ENCODE results near the gene ARID4A. TPM values are rescaled to one million over a fixed set of nuclear protein-coding genes. Genes with fewer than 3 reads are reported as not detected.

ARID4A gene
- total and polyA plus RNA-seq, 2 donors (not counting 3 experiments of a cell fraction or from before 2014, with no cell fraction given) = 3.7 to 20.0 TPM

DNA sequence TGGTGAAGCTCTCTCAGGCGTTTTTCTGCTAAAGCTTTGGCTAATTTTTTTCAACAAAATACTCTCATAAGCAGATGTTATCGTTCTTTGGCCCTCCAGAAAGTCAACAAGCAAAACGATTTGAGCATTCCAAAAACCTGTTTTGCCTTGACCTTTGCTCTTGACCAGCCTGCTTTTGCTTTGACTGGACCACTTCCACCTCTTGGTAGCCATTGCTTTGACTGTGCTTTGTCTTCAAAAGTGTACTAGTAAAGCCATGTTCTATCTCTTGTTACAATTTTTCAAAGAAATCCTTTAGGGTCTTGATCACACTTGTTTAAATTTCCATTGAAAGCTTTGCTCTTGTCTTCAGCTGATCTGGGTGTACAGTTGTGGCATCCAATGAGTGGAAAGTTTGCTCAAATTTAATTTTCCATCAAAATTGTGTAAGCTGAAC, 10.7 kb upstream of the ARID4A start:
- no peaks in the 10 kb centered on the region for H3K9me3 ChIP-seq (replicated peaks; ENCODE audit: control insufficient read depth, insufficient read depth, low read length)
- POLR2A ChIA-PET = interaction anchor here (2.4 kb wide), 1 partner anchor 10 kb away, joined by 6 read pairs; the partner anchor contains the start of gene ARID4A
- CTCF ChIA-PET = interaction anchor here (3.8 kb wide), 1 partner anchor 10 kb away, joined by 12 read pairs; the partner anchor contains the start of gene ARID4A
- H3K4me1 ChIP-seq (ENCODE audit: control insufficient read depth, extremely low read depth, insufficient read depth, low read length) = peaks cover 3% of the 10 kb centered on the region
- H4K20me1 ChIP-seq (replicated peaks; ENCODE audit: control insufficient read depth, extremely low read depth, insufficient read depth, low read length) = no peaks in the 10 kb centered on the region
- TF ChIP-seq, protein P1, sequence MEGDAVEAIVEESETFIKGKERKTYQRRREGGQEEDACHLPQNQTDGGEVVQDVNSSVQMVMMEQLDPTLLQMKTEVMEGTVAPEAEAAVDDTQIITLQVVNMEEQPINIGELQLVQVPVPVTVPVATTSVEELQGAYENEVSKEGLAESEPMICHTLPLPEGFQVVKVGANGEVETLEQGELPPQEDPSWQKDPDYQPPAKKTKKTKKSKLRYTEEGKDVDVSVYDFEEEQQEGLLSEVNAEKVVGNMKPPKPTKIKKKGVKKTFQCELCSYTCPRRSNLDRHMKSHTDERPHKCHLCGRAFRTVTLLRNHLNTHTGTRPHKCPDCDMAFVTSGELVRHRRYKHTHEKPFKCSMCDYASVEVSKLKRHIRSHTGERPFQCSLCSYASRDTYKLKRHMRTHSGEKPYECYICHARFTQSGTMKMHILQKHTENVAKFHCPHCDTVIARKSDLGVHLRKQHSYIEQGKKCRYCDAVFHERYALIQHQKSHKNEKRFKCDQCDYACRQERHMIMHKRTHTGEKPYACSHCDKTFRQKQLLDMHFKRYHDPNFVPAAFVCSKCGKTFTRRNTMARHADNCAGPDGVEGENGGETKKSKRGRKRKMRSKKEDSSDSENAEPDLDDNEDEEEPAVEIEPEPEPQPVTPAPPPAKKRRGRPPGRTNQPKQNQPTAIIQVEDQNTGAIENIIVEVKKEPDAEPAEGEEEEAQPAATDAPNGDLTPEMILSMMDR (IDR thresholded peaks at IDR 0.05; ENCODE audit: extremely low read depth in 1 of 2, insufficient read depth in 1 of 2, low read depth in 1 of 2, low read length in 2 of 2) = no peak
- no peak for TF ChIP-seq POLR2A (IDR thresholded peaks at IDR 0.05; ENCODE audit: low read depth, low read length)
- no peak for TF ChIP-seq EZH2 (IDR thresholded peaks at IDR 0.05; ENCODE audit: borderline replicate concordance, low read depth, low read length, severe bottlenecking)
- TF ChIP-seq POLR2AphosphoS5 (IDR thresholded peaks at IDR 0.05; ENCODE audit: insufficient read depth, low read depth, low read length) = no peak
- TF ChIP-seq, protein P2, sequence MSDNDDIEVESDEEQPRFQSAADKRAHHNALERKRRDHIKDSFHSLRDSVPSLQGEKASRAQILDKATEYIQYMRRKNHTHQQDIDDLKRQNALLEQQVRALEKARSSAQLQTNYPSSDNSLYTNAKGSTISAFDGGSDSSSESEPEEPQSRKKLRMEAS (IDR thresholded peaks at IDR 0.05; ENCODE audit: insufficient read depth, insufficient read length) = no peak
- no peak for TF ChIP-seq FOS (IDR thresholded peaks at IDR 0.05; ENCODE audit: borderline replicate concordance, insufficient read depth, low read length)
- TF ChIP-seq MYC (IDR thresholded peaks at IDR 0.05; ENCODE audit: low read depth, low read length) = no peak
- TF ChIP-seq JUN (IDR thresholded peaks at IDR 0.05; ENCODE audit: borderline replicate concordance, insufficient read depth, insufficient read length, low read depth) = no peak
- TF ChIP-seq GATA2 (IDR thresholded peaks at IDR 0.05; ENCODE audit: insufficient read depth, insufficient read length, low read depth, low read length) = no peak
- no peak overlapping the region for H2AFZ ChIP-seq (ENCODE audit: low read depth, low read length)
- no peak for FAIRE-seq
- H3K79me2 ChIP-seq (ENCODE audit: control insufficient read depth, insufficient read depth, low read length) = peaks cover 79% of the 10 kb centered on the region
- H3K9me1 ChIP-seq (replicated peaks; ENCODE audit: control insufficient read depth, extremely low read depth, insufficient read depth, low read length) = no peaks in the 10 kb centered on the region
- no peak overlapping the region for H3K27ac ChIP-seq (ENCODE audit: insufficient read depth, low read depth, low read length)
- no peak for DNase-seq (ENCODE audit: low read depth, low spot score)
- dilution Hi-C loops (cut with MboI; ENCODE audit: extremely low pct_ligation_motif_present, low sequenced_read_pairs) = no loop called here
- peaks cover 20 to 36% of the 10 kb centered on the region in 2 experiments for H3K36me3 ChIP-seq (ENCODE audit: control insufficient read depth in 2 of 2, extremely low read depth in 1 of 2, insufficient read depth in 2 of 2, low read length in 2 of 2)
- intact Hi-C loops (cut with micrococcal nuclease) = no loop called here
- no peak overlapping the region for H3K9ac ChIP-seq (replicated peaks; ENCODE audit: extremely low read depth, insufficient read depth, low read length)
- BruUV-seq (replicated peaks) = no TSS peak
- H3K4me2 ChIP-seq (ENCODE audit: insufficient read depth, low read length) = no peak overlapping the region
- H3K27me3 ChIP-seq (ENCODE audit: control insufficient read depth in 2 of 2, insufficient read depth in 2 of 2, low read length in 2 of 2) = no peaks in the 10 kb centered on the region
- no peak overlapping the region for H3K4me3 ChIP-seq (replicated peaks in 1 of 3; ENCODE audit: insufficient read depth in 1 of 3, low read depth in 1 of 3, low read length in 3 of 3)

All from endothelial cell of umbilical vein (primary cell).